Endothelial cell of umbilical vein (primary cell): ENCODE data around the gene SMCHD1. TPM values are rescaled to one million over a fixed set of nuclear protein-coding genes. Genes with fewer than 3 reads are reported as not detected.
A peak's percentile ranks its signal among the peaks of the same experiment; 100 is the strongest.

Source experiments
- BruUV-seq: library from RNA; stranded (reverse); fragments of 400-500 nt; replicated peaks from 2 replicates; lab custom pipeline; 2021; lab: Mats Ljungman, UMichigan
- CTCF ChIA-PET: fragments of 300-600, 350-600 bp; sonication (Branson Sonifier 250); formaldehyde crosslinking; loops from one replicate; lab custom pipeline; 2021; ENCODE audit warnings: antibody characterized with exemption, inconsistent platforms; lab: Charles Lee
- POLR2A ChIA-PET: fragments of 300-600, 350-600 bp; sonication (Branson Sonifier 250); formaldehyde crosslinking; loops from one replicate; lab custom pipeline; 2021; ENCODE audit warnings: antibody characterized with exemption, inconsistent platforms; lab: Charles Lee
- DNase-seq: peaks from one replicate; pipeline ENCODE4 v3.0.0-alpha.2; 2011; ENCODE audit warnings: low read depth, low spot score
- FAIRE-seq: peaks from 2 replicates; lab custom pipeline; 2011; peaks lifted over from hg19 to GRCh38; lab: Jason Lieb, UNC
- H2AFZ ChIP-seq: 2 replicates; pipeline ENCODE4 v1.6.0; 2012; ENCODE audit warnings: low read depth, low read length, control low read depth, inconsistent platforms
- H3K27ac ChIP-seq: 2 replicates; pipeline ENCODE4 v1.5.1; 2011; ENCODE audit warnings: low read depth, mild to moderate bottlenecking, control low read depth, low read length, moderate library complexity; ENCODE audit not compliant: insufficient read depth
- H3K27me3 ChIP-seq, 2 experiments: 2 replicates each; pipeline versions ENCODE4 v1.6.0 to v1.6.1; 2011; ENCODE audit warnings: low read length in 2 of 2, mixed read lengths in 1 of 2; ENCODE audit not compliant: control insufficient read depth in 2 of 2, insufficient read depth in 2 of 2
- H3K36me3 ChIP-seq, 2 experiments: 2 replicates in 1 of 2; 3 replicates in 1 of 2; pipeline ENCODE4 v1.5.1; 2011; ENCODE audit warnings: low read length in 2 of 2, mild to moderate bottlenecking in 1 of 2, moderate library complexity in 1 of 2; ENCODE audit not compliant: control insufficient read depth in 2 of 2, insufficient read depth in 2 of 2; ENCODE audit errors: extremely low read depth in 1 of 2
- H3K4me1 ChIP-seq: 3 replicates; pipeline ENCODE4 v1.5.1; 2011; ENCODE audit warnings: mild to moderate bottlenecking, low read length; ENCODE audit not compliant: control insufficient read depth, insufficient read depth; ENCODE audit errors: extremely low read depth
- H3K4me2 ChIP-seq: 2 replicates; pipeline ENCODE4 v1.6.1; 2011; ENCODE audit warnings: low read length, control low read depth, mixed read lengths; ENCODE audit not compliant: insufficient read depth
- H3K4me3 ChIP-seq, 3 experiments: fragments of 200-600 bp in 1 of 3; sonication (generic), shearing (Covaris generic) in 1 of 3; replicated peaks in 1 of 3; 2 replicates each; pipeline ENCODE4 v1.5.1; 2011 to 2016; ENCODE audit warnings: control low read depth in 3 of 3, low read length in 3 of 3, mild to moderate bottlenecking in 2 of 3, inconsistent platforms in 1 of 3, low read depth in 1 of 3, moderate library complexity in 1 of 3; ENCODE audit not compliant: insufficient read depth in 1 of 3
- H3K79me2 ChIP-seq: 2 replicates; pipeline ENCODE4 v1.6.0; 2012; ENCODE audit warnings: low read length, inconsistent platforms; ENCODE audit not compliant: control insufficient read depth, insufficient read depth
- H3K9ac ChIP-seq: replicated peaks from 2 replicates; pipeline ENCODE3; 2011; ENCODE audit warnings: low read length, control low read depth; ENCODE audit not compliant: insufficient read depth; ENCODE audit errors: extremely low read depth
- H3K9me1 ChIP-seq: replicated peaks from 3 replicates; pipeline ENCODE4 v1.6.0; 2011; ENCODE audit warnings: mild to moderate bottlenecking, low read length; ENCODE audit not compliant: control insufficient read depth, insufficient read depth; ENCODE audit errors: extremely low read depth
- H3K9me3 ChIP-seq: replicated peaks from 2 replicates; pipeline ENCODE4 v1.5.1; 2012; ENCODE audit warnings: low read length, inconsistent platforms; ENCODE audit not compliant: control insufficient read depth, insufficient read depth
- H4K20me1 ChIP-seq: replicated peaks from 2 replicates; pipeline ENCODE3; 2011; ENCODE audit warnings: mild to moderate bottlenecking, low read length; ENCODE audit not compliant: control insufficient read depth, insufficient read depth; ENCODE audit errors: extremely low read depth
- CTCF ChIP-seq, 2 donors: IDR thresholded peaks; 1 replicate in 1 of 2; 2 replicates in 1 of 2; pipeline ENCODE4 v1.5.1; 2011; ENCODE audit warnings: low read length in 2 of 2, mild to moderate bottlenecking in 2 of 2, moderate library complexity in 2 of 2, control low read depth in 1 of 2, inconsistent platforms in 1 of 2, low read depth in 1 of 2; ENCODE audit not compliant: insufficient read depth in 1 of 2; ENCODE audit errors: extremely low read depth in 1 of 2
- GATA2 ChIP-seq: IDR thresholded peaks from 2 replicates; pipeline ENCODE4 v1.7.0; 2011; ENCODE audit warnings: low read depth, mild to moderate bottlenecking, moderate library complexity, mixed read lengths, low read length; ENCODE audit not compliant: insufficient read length, insufficient read depth
- JUN ChIP-seq: IDR thresholded peaks from 2 replicates; pipeline ENCODE4 v1.6.1; 2011; ENCODE audit warnings: borderline replicate concordance, low read depth; ENCODE audit not compliant: insufficient read length, insufficient read depth
- MAX ChIP-seq: IDR thresholded peaks from 2 replicates; pipeline ENCODE4 v1.6.1; 2011; ENCODE audit not compliant: insufficient read depth, insufficient read length
- MYC ChIP-seq: IDR thresholded peaks from one replicate; pipeline ENCODE4 v1.6.1; 2011; ENCODE audit warnings: mild to moderate bottlenecking, low read depth, low read length
- POLR2A ChIP-seq: IDR thresholded peaks from 2 replicates; pipeline ENCODE4 v1.6.1; 2012; ENCODE audit warnings: low read depth, mild to moderate bottlenecking, control low read depth, low read length
- POLR2AphosphoS5 ChIP-seq: IDR thresholded peaks from 2 replicates; pipeline ENCODE4 v1.6.1; 2012; ENCODE audit warnings: low read depth, mild to moderate bottlenecking, control low read depth, low read length, moderate library complexity; ENCODE audit not compliant: insufficient read depth
- dilution Hi-C: fragments of 300-500 bp; cut with MboI; formaldehyde crosslinking; loops from one replicate; pipeline ENCODE4 v1.15.0; 2019; ENCODE audit warnings: low sequenced_read_pairs; ENCODE audit not compliant: extremely low pct_ligation_motif_present
- intact Hi-C: fragments of 100-400 bp; cut with micrococcal nuclease; formaldehyde crosslinking; loops from one replicate; pipeline ENCODE4 v1.10.0; 2022
- polyA plus RNA-seq, 4 experiments: library from polyadenylated mRNA; depleted of rRNA in 3 of 4; stranded (reverse) in 3 of 4; unstranded in 1 of 4; fragments of >200 nt; gene quantifications; 2 replicates each; pipeline versions ENCODE4 v1.2.1 to v1.2.3, GENCODE V29; 2011 to 2012; ENCODE audit warnings: missing spikeins in 1 of 4
- total RNA-seq: library from RNA; stranded (reverse); gene quantifications from 2 replicates; pipeline ENCODE4 v1.2.3, GENCODE V29; 2021

Gene SMCHD1
- total and polyA plus RNA-seq, 2 donors (not counting 3 experiments of a cell fraction or from before 2014, with no cell fraction given): 7.4 to 39.9 TPM

- H3K4me1 ChIP-seq: peaks cover 32% of the 10 kb centered on the region
- no peaks in the 10 kb centered on the region for H3K36me3 ChIP-seq
- POLR2A ChIA-PET: no interaction called here
- BruUV-seq: no TSS peak
- H3K9me1 ChIP-seq: no peaks in the 10 kb centered on the region
- H3K9ac ChIP-seq: peak overlapping the region; percentile 96
- CTCF ChIA-PET: no interaction called here
- TF ChIP-seq CTCF (IDR thresholded peaks at IDR 0.05; ENCODE audit: extremely low read depth in 1 of 2, insufficient read depth in 1 of 2, low read depth in 1 of 2, low read length in 2 of 2): no peak
- TF ChIP-seq MAX: no peak
- no peak for TF ChIP-seq POLR2A
- TF ChIP-seq MYC: no peak
- TF ChIP-seq JUN: no peak
- TF ChIP-seq POLR2AphosphoS5: no peak
- TF ChIP-seq GATA2: no peak
- peak overlapping the region; percentile 90 for H3K27ac ChIP-seq
- H3K79me2 ChIP-seq: peaks cover 57% of the 10 kb centered on the region
- dilution Hi-C loops (no loop called here), intact Hi-C loops (loop anchor here (1.0 to 10.0 kb wide), 4 partner anchors 50 to 590 kb away; partner anchors contain the start of genes LPIN2 and MYL12A)
- peak overlapping the region; percentile 12 for H2AFZ ChIP-seq
- FAIRE-seq: no peak
- H4K20me1 ChIP-seq: peaks cover 3% of the 10 kb centered on the region
- peak; percentile 46 for DNase-seq
- H3K4me2 ChIP-seq: peak overlapping the region; percentile 97
- peak overlapping the region; percentile 60 to 99 (median 78) for H3K4me3 ChIP-seq
- no peaks in the 10 kb centered on the region for H3K9me3 ChIP-seq
- H3K27me3 ChIP-seq: no peaks in the 10 kb centered on the region
Measured at GRCh38 chr18:2656981-2657512, 1.5 kb downstream of the SMCHD1 start.
